Loucy (cell line): Measurements from ENCODE around the gene CDCA4.

Source experiments
- H2AFZ ChIP-seq: fragments of 200-600 bp; sonication (generic); 2 replicates; pipeline ENCODE4 v1.6.0; 2016; ENCODE audit warnings: antibody characterized with exemption, mild to moderate bottlenecking, low read length, moderate library complexity
- H3F3A ChIP-seq: fragments of 200-600 bp; 2 replicates; pipeline ENCODE4 v1.6.0; 2016; ENCODE audit warnings: antibody characterized with exemption, low read depth, mild to moderate bottlenecking
- H3K27me3 ChIP-seq: fragments of 200-600 bp; sonication (generic); 2 replicates; pipeline ENCODE4 v1.6.1; 2014; ENCODE audit warnings: low read length, mild to moderate bottlenecking; ENCODE audit not compliant: insufficient read depth, poor library complexity, severe bottlenecking
- H3K36me3 ChIP-seq: fragments of 200-600 bp; sonication (generic); 2 replicates; pipeline ENCODE4 v1.6.1; 2016; ENCODE audit warnings: low read length; ENCODE audit not compliant: insufficient read depth
- H3K4me1 ChIP-seq: fragments of 200-600 bp; sonication (generic); 2 replicates; pipeline ENCODE4 v1.5.1; 2014; ENCODE audit warnings: low read length, mild to moderate bottlenecking; ENCODE audit not compliant: insufficient read depth, poor library complexity, severe bottlenecking
- H3K4me2 ChIP-seq: fragments of 200-600 bp; sonication (generic); 2 replicates; pipeline ENCODE4 v1.6.0; 2014; ENCODE audit warnings: antibody characterized with exemption, low read length, low read depth, mild to moderate bottlenecking; ENCODE audit not compliant: poor library complexity, severe bottlenecking
- H3K4me3 ChIP-seq: fragments of 200-600 bp; sonication (generic); 2 replicates; pipeline ENCODE4 v1.5.1; 2014; ENCODE audit warnings: low read length, mild to moderate bottlenecking, mixed read lengths; ENCODE audit not compliant: poor library complexity, severe bottlenecking
- H3K79me2 ChIP-seq: fragments of 200-600 bp; sonication (generic); 2 replicates; pipeline ENCODE4 v1.6.1; 2014; ENCODE audit warnings: low read length; ENCODE audit not compliant: insufficient read depth
- H3K9ac ChIP-seq: fragments of 200-600 bp; sonication (generic); 2 replicates; pipeline ENCODE4 v1.6.0; 2014; ENCODE audit warnings: mild to moderate bottlenecking, low read depth, low read length, moderate library complexity; ENCODE audit not compliant: poor library complexity, severe bottlenecking
- H3K9me2 ChIP-seq: fragments of 200-600 bp; sonication (generic); replicated peaks from 2 replicates; pipeline ENCODE4 v1.6.1; 2016; ENCODE audit warnings: low read depth, low read length, mixed read lengths
- H3K9me3 ChIP-seq: fragments of 200-600 bp; sonication (generic); 2 replicates; pipeline ENCODE4 v1.6.1; 2014; ENCODE audit warnings: mild to moderate bottlenecking, antibody characterized with exemption, low read length, low read depth; ENCODE audit not compliant: insufficient read depth
- H4K20me1 ChIP-seq: fragments of 200-600 bp; sonication (generic); 2 replicates; pipeline ENCODE4 v1.6.0; 2014; ENCODE audit warnings: antibody characterized with exemption, low read length, mild to moderate bottlenecking; ENCODE audit not compliant: insufficient read depth, poor library complexity, severe bottlenecking
- CTCF ChIP-seq: fragments of 200-600 bp; sonication (generic); conservative IDR thresholded peaks from 2 replicates; pipeline ENCODE4 v1.5.1; 2014; ENCODE audit warnings: mild to moderate bottlenecking, antibody characterized with exemption, low read length
- EZH2phosphoT487 ChIP-seq: fragments of 200-600 bp; IDR thresholded peaks from 2 replicates; pipeline ENCODE4 v1.6.1; 2018; ENCODE audit warnings: antibody characterized with exemption, mild to moderate bottlenecking, moderate library complexity, borderline replicate concordance

The CDCA4 gene

GRCh38 chr14:105066240-105067071, 45.6 kb upstream of the CDCA4 start:
- Histone ChIP-seq H3K4me2 (peak overlapping the region; percentile 82), H3K79me2 (0 out of 2 replicates have a peak, but pooled peaks cover 4% of the 10 kb centered on the region), H3K27me3 (no peaks in the 10 kb centered on the region), H3K9me2 (no peaks in the 10 kb centered on the region), H3K4me1 (peaks cover 43% of the 10 kb centered on the region), H3K36me3 (no peaks in the 10 kb centered on the region), H3K9me3 (no peaks in the 10 kb centered on the region), H3K4me3 (no peak overlapping the region), H3K9ac (peak overlapping the region; percentile 72), H3F3A (no peaks in the 10 kb centered on the region), H2AFZ (no peak overlapping the region), H4K20me1 (no peaks in the 10 kb centered on the region)
- TF ChIP-seq CTCF (no peak), EZH2phosphoT487 (no peak)

GRCh38 chr14:105065280-105066228, 44.7 kb upstream of the CDCA4 start, which contains the start of gene GPR132:
TSS of gene GPR132 (minus strand) at chr14:105065430. CDS start at chr14:105055420, 10,010 bp downstream.
- Histone ChIP-seq H2AFZ (no peak within 1 kb of the TSS), H3K4me3 (peak within 1 kb of the TSS; percentile 65), H3K79me2 (peaks cover 4% of the 10 kb centered on the region; the same call in 1 of the 2 replicates), H3K9ac (peak within 1 kb of the TSS; percentile 72), H3K36me3 (no peaks in the 10 kb centered on the region), H3F3A (no peaks in the 10 kb centered on the region), H3K27me3 (no peaks in the 10 kb centered on the region), H3K4me2 (peak within 1 kb of the TSS; percentile 82), H4K20me1 (no peaks in the 10 kb centered on the region), H3K4me1 (peaks cover 52% of the 10 kb centered on the region), H3K9me2 (no peaks in the 10 kb centered on the region), H3K9me3 (no peaks in the 10 kb centered on the region)
- TF ChIP-seq CTCF (no peak), EZH2phosphoT487 (no peak)

- Histone ChIP-seq H3K9me3 (no peaks in the 10 kb centered on the region), H3K4me2 (peak overlapping the region; percentile 82), H3K9ac (peak overlapping the region; percentile 72), H3K9me2 (no peaks in the 10 kb centered on the region), H4K20me1 (no peaks in the 10 kb centered on the region), H3K79me2 (peaks cover 7% of the 10 kb centered on the region; the same call in 1 of the 2 replicates), H3K4me3 (peak overlapping the region; percentile 65), H3K27me3 (no peaks in the 10 kb centered on the region), H2AFZ (no peak overlapping the region), H3F3A (no peaks in the 10 kb centered on the region), H3K36me3 (no peaks in the 10 kb centered on the region), H3K4me1 (peaks cover 60% of the 10 kb centered on the region)
- no peak for TF ChIP-seq CTCF
- no peak for TF ChIP-seq EZH2phosphoT487
Measured at GRCh38 chr14:105064721-105065143, 43.8 kb upstream of the CDCA4 start.
